Osteoblast (primary cell): ENCODE results near the gene CD47. TPM values are rescaled to one million over a fixed set of nuclear protein-coding genes. Genes with fewer than 3 reads are reported as not detected.

Source experiments
- DNase-seq: peaks from one replicate; pipeline ENCODE4 v3.0.0; 2011; ENCODE audit warnings: low spot score, mixed read lengths; ENCODE audit not compliant: insufficient read length; ENCODE audit errors: missing footprints
- H2AFZ ChIP-seq: 2 replicates; pipeline ENCODE4 v1.6.0; 2011; ENCODE audit warnings: mild to moderate bottlenecking, low read length
- H3K27ac ChIP-seq: 2 replicates; pipeline ENCODE4 v1.5.1; 2011; ENCODE audit warnings: mild to moderate bottlenecking, low read depth, low read length, moderate library complexity
- H3K27me3 ChIP-seq: 2 replicates; pipeline ENCODE4 v1.6.0; 2012; ENCODE audit warnings: mild to moderate bottlenecking, control low read depth, inconsistent platforms, low read length, moderate library complexity; ENCODE audit not compliant: insufficient read depth
- H3K36me3 ChIP-seq: 2 replicates; pipeline ENCODE4 v1.5.1; 2011; ENCODE audit warnings: mild to moderate bottlenecking, low read length, control low read depth, moderate library complexity; ENCODE audit not compliant: insufficient read depth
- H3K4me1 ChIP-seq: 2 replicates; pipeline ENCODE4 v1.5.1; 2011; ENCODE audit warnings: mild to moderate bottlenecking, low read length, control low read depth, moderate library complexity; ENCODE audit not compliant: insufficient read depth
- H3K4me2 ChIP-seq: 2 replicates; pipeline ENCODE4 v1.6.0; 2011; ENCODE audit warnings: mild to moderate bottlenecking, low read length; ENCODE audit not compliant: insufficient read depth
- H3K4me3 ChIP-seq: fragments of 200-600 bp; sonication (generic); 3 replicates; pipeline ENCODE4 v1.5.1; 2012; ENCODE audit warnings: mild to moderate bottlenecking, low read length, inconsistent platforms; ENCODE audit not compliant: insufficient read depth
- H3K79me2 ChIP-seq: 2 replicates; pipeline ENCODE4 v1.6.0; 2012; ENCODE audit warnings: mild to moderate bottlenecking, low read length, control low read depth, inconsistent platforms; ENCODE audit not compliant: insufficient read depth
- H3K9me3 ChIP-seq: 2 replicates; pipeline ENCODE4 v1.5.1; 2011; ENCODE audit warnings: low read depth, low read length, control low read depth
- H4K20me1 ChIP-seq: 2 replicates; pipeline ENCODE4 v1.6.0; 2012; ENCODE audit warnings: mild to moderate bottlenecking, low read length, control low read depth; ENCODE audit not compliant: insufficient read depth
- CTCF ChIP-seq: IDR thresholded peaks from 2 replicates; pipeline ENCODE4 v1.5.1; 2011; ENCODE audit warnings: mild to moderate bottlenecking, low read depth, low read length, moderate library complexity; ENCODE audit errors: extremely low read depth
- total RNA-seq: library from RNA; depleted of rRNA; stranded (reverse); fragments of >200 nt; gene quantifications from 2 replicates; pipeline ENCODE4 v1.2.3, GENCODE V29; 2012

The CD47 gene
- total RNA-seq, 1 donor = 72.7 TPM

DNA sequence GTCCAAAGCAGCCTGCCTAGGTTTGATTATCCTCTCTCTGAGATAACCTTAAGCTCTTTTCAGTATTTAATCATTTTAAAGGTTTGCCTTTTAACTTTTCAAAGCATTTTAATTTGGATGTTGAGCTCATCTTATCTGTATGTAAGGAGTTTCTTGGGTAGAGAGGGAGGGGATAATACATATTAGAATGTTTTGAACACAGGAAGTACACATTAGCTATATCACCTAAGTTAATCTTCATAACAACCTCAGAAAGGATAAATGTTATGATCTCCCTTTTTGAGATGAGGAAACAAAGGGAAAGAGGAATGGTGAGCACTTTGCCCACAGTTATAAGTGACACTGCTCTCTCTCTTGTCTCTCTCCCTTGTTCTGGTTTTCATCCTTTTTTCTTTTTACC, 2.2 kb upstream of the CD47 start:
- Histone ChIP-seq H3K27me3 (peaks cover 3% of the 10 kb centered on the region), H3K9me3 (no peaks in the 10 kb centered on the region), H3K4me3 (no peak overlapping the region), H4K20me1 (peaks cover 7% of the 10 kb centered on the region), H3K4me2 (no peak overlapping the region), H3K36me3 (no peaks in the 10 kb centered on the region), H2AFZ (no peak overlapping the region), H3K27ac (no peak overlapping the region), H3K79me2 (peaks cover 30% of the 10 kb centered on the region), H3K4me1 (peaks cover 19% of the 10 kb centered on the region)
- no peak for TF ChIP-seq CTCF
- DNase-seq = no peak

DNA sequence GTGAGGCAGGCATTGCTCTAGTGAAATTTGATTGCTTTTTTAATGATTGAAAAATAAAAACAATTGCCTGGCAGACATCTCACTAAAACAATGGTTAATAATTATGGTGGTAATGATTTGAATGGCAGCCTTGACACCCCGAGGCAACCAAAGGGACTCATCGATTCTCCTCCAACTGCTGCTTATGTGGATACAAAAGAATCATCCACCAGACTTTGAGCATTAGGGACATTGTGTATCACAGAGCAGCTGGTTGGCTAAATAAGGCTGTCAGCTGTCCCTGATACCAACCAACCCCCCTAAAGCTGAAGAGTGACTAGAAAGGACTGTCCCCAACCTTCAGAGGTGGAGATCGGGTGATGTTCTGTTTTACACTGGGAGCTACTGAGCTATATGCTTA, 1.7 kb upstream of the CD47 start:
- H3K4me3 ChIP-seq = no peak overlapping the region
- H3K9me3 ChIP-seq = no peaks in the 10 kb centered on the region
- no peak overlapping the region for H2AFZ ChIP-seq
- no peak for DNase-seq
- H3K27ac ChIP-seq = no peak overlapping the region
- TF ChIP-seq CTCF = no peak
- no peaks in the 10 kb centered on the region for H3K36me3 ChIP-seq
- H3K27me3 ChIP-seq = peaks cover 3% of the 10 kb centered on the region
- peaks cover 19% of the 10 kb centered on the region for H3K4me1 ChIP-seq
- peaks cover 7% of the 10 kb centered on the region for H4K20me1 ChIP-seq
- peaks cover 35% of the 10 kb centered on the region for H3K79me2 ChIP-seq
- no peak overlapping the region for H3K4me2 ChIP-seq

- peak overlapping the region; percentile 91 for H2AFZ ChIP-seq
- H3K4me2 ChIP-seq = peak overlapping the region; percentile 92
- no peak for DNase-seq
- H3K9me3 ChIP-seq = no peaks in the 10 kb centered on the region
- no peaks in the 10 kb centered on the region for H3K36me3 ChIP-seq
- peak overlapping the region; percentile 65 for H3K27ac ChIP-seq
- peaks cover 3% of the 10 kb centered on the region for H3K27me3 ChIP-seq
- H4K20me1 ChIP-seq = peaks cover 7% of the 10 kb centered on the region
- H3K4me3 ChIP-seq = peak overlapping the region; percentile 96
- H3K79me2 ChIP-seq = peaks cover 44% of the 10 kb centered on the region
- H3K4me1 ChIP-seq = peaks cover 19% of the 10 kb centered on the region
- TF ChIP-seq CTCF = no peak
Measured at GRCh38 chr3:108091498-108092250, 843 bp upstream of the CD47 start.

DNA sequence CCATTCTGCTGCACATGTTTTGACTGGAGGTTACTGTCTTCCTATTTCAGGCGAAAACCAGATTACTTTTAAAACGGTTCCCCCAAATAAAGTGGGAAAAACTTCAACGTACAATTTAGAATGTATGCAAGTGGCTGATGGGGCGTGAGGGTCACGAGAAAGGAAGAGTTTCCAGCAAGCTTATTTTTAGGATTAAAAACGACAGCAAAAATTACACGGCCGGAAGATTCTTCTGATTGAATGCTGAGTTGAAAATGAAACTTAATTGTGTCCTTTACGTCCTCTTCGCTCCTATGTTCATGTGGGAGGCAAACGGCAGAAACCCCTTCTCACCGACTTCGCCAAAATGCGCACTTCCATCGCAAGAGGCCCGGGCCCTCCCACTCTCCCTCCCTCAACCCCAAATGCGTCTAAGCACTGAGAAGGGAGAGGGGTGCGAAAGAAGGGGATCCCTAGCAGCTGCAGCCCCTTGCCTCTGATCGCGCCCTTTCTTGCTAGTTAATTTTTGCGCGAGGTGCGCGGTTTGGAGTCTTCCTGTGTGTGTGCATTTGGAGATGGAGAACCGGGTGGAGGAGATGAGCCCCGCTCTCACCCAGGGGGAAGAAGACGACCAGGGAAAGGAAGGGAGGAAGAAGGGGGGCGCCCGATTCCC, 656 bp downstream of the CD47 start:
- no peaks in the 10 kb centered on the region for H3K36me3 ChIP-seq
- no peaks in the 10 kb centered on the region for H3K9me3 ChIP-seq
- H3K4me2 ChIP-seq = peak overlapping the region; percentile 92
- peaks cover 7% of the 10 kb centered on the region for H4K20me1 ChIP-seq
- peak overlapping the region; percentile 96 for H3K4me3 ChIP-seq
- peak overlapping the region; percentile 96 for H2AFZ ChIP-seq
- H3K27ac ChIP-seq = peak overlapping the region; percentile 85
- peaks cover 19% of the 10 kb centered on the region for H3K4me1 ChIP-seq
- peaks cover 3% of the 10 kb centered on the region for H3K27me3 ChIP-seq
- peaks cover 58% of the 10 kb centered on the region for H3K79me2 ChIP-seq
- no peak for DNase-seq
- TF ChIP-seq CTCF = no peak
